HG03378 (cell line): ENCODE data around the gene PCDHGA1.
"Not testable (repeated sequence)": the region's sequence is repeated elsewhere in the genome, so short reads cannot be mapped to it uniquely, and the experiment has no call there.

ENCODE experiments used
- ATAC-seq: cut with Tn5 transposase; IDR thresholded peaks from one replicate; pipeline ENCODE4 v1.9.1; 2021; ENCODE audit warnings: mild to moderate bottlenecking, moderate library complexity; ENCODE audit not compliant: unreplicated experiment

PCDHGA1 gene

GRCh38 chr5:141375444-141376155, 45.3 kb downstream of the PCDHGA1 start:
- not testable (repeated sequence) for ATAC-seq

DNA sequence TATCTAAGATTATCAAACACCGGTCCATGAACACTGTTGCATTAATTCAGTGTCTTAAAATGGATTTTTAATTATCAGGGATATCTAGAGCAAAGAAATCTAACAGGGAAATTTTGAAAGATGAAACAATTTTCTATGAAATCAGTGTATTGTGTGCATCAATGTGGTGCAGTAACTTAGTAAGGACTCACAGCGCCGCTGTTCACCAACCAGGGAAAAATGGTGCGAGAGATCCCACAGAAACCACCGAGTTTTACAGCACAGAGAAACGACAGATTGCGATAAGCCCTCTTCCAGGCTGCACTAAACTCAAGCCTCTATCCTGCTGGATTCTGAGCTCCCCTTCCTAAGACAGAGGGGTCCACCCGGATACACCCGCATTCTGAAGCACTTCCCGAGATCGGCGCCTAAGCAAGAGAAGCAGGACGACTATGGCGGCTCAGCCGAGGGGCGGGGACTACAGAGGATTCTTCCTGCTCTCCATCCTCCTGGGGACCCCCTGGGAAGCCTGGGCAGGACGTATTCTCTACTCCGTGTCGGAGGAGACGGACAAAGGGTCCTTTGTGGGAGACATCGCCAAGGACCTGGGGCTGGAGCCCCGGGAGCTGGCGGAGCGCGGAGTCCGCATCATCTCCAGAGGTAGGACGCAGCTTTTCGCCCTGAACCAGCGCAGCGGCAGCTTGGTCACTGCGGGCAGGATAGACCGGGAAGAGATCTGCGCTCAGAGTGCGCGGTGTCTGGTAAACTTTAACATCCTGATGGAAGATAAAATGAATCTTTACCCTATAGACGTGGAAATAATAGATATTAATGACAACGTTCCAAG, 52.4 kb downstream of the PCDHGA1 start, which contains the start of gene PCDHGA7:
PCDHGA7 (plus strand) TSS at position 274 of the 826 bp plus-strand sequence; CDS start at position 432, 158 bp downstream.
- no peak for ATAC-seq

DNA sequence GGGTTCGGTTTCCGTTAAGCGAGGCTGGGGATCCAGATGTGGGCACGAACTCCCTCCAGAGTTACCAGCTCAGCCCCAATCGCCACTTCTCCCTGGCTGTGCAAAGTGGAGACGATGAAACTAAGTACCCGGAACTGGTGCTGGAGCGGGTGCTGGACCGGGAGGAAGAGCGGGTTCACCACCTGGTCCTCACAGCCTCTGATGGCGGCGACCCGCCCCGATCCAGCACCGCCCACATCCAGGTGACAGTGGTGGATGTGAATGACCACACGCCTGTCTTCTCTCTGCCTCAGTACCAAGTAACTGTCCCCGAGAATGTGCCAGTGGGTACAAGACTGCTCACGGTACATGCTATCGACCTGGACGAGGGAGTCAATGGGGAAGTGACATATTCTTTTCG, 53.0 kb downstream of the PCDHGA1 start:
- no peak for ATAC-seq

GRCh38 chr5:141384471-141385267, 54.4 kb downstream of the PCDHGA1 start:
- ATAC-seq, result no peak

DNA sequence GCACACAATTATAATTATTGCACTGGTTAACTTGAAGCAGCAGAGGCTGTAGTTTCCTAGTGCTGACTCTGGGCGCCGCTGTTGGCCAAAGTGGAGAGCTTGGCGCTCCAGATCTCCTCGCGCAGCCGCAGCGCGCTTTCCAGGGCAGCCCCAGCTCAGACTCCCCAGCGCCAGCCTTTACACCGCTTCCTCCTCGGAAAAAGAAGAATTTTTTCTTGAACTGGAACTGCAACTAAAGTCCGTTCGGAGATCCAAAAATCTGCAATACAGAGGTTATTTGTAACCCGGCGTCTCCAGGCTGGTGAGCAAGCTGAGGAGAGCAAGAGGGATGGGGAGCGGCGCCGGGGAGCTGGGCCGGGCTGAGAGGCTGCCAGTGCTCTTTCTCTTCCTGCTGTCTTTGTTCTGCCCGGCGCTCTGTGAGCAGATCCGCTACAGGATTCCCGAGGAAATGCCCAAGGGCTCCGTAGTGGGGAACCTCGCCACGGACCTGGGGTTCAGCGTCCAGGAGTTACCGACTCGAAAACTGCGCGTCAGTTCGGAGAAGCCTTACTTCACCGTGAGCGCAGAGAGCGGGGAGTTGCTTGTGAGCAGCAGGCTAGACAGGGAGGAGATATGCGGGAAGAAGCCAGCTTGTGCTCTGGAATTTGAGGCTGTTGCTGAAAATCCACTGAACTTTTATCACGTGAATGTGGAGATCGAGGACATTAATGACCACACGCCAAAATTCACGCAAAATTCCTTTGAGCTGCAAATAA, 57.4 kb downstream of the PCDHGA1 start, which contains the start of gene PCDHGB4:
PCDHGB4 (plus strand) TSS at position 142 of the 755 bp plus-strand sequence; CDS start at position 329, 187 bp downstream.
- ATAC-seq, result peak; percentile 54

- ATAC-seq, result no peak
These were observed 58.3 kb downstream of the PCDHGA1 start for GRCh38 chr5:141388661-141389060.

DNA sequence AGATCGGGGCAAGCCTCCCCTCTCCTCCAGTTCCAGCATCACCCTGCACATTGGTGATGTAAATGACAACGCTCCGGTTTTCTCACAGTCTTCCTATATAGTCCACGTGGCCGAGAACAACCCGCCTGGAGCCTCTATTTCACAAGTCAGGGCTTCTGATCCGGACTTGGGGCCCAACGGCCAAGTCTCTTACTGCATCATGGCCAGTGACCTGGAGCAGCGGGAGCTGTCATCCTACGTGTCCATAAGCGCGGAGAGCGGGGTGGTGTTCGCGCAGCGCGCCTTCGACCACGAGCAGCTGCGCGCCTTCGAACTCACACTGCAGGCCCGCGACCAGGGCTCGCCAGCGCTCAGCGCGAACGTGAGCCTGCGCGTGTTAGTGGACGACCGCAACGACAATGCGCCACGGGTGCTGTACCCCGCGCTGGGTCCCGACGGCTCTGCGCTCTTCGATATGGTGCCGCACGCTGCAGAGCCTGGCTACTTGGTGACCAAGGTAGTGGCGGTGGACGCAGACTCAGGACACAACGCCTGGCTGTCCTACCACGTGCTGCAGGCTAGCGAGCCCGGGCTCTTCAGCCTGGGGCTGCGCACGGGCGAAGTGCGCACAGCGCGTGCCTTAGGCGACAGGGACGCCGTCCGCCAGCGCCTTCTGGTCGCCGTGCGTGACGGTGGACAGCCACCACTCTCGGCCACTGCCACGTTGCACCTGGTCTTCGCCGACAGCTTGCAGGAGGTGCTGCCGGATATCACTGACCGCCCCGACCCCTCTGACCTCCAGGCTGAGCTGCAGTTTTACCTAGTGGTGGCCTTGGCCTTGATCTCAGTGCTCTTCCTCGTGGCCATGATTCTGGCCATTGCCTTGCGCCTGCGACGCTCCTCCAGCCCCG, 59.1 kb downstream of the PCDHGA1 start:
- no peak for ATAC-seq

- no peak for ATAC-seq
These were observed 62.3 kb downstream of the PCDHGA1 start, which contains the start of gene PCDHGA8 for GRCh38 chr5:141392429-141393198. PCDHGA8 (plus strand) TSS chr5:141392633; CDS start chr5:141392814, 181 bp downstream.

DNA sequence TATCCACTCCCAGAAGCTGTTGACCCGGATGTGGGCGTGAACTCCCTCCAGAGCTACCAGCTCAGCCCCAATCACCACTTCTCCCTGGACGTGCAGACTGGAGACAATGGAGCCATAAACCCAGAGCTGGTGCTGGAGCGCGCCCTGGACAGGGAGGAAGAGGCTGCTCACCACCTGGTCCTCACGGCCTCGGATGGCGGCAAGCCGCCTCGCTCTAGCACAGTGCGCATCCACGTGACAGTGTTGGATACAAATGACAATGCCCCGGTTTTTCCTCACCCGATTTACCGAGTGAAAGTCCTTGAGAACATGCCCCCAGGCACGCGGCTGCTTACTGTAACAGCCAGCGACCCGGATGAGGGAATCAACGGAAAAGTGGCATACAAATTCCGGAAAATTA, 63.0 kb downstream of the PCDHGA1 start:
- ATAC-seq, result no peak

DNA sequence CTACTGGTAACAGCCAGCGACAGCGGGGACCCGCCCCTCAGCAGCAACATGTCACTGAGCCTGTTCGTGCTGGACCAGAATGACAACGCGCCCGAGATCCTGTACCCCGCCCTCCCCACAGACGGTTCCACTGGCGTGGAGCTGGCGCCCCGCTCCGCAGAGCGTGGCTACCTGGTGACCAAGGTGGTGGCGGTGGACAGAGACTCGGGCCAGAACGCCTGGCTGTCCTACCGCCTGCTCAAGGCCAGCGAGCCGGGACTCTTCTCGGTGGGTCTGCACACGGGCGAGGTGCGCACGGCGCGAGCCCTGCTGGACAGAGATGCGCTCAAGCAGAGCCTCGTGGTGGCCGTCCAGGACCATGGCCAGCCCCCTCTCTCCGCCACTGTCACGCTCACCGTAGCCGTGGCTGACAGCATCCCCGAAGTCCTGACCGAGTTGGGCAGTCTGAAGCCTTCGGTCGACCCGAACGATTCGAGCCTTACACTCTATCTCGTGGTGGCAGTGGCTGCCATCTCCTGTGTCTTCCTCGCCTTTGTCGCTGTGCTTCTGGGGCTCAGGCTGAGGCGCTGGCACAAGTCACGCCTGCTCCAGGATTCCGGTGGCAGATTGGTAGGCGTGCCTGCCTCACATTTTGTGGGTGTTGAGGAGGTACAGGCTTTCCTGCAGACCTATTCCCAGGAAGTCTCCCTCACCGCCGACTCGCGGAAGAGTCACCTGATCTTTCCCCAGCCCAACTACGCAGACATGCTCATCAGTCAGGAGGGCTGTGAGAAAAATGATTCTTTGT, 64.3 kb downstream of the PCDHGA1 start:
- ATAC-seq, result not testable (repeated sequence)

DNA sequence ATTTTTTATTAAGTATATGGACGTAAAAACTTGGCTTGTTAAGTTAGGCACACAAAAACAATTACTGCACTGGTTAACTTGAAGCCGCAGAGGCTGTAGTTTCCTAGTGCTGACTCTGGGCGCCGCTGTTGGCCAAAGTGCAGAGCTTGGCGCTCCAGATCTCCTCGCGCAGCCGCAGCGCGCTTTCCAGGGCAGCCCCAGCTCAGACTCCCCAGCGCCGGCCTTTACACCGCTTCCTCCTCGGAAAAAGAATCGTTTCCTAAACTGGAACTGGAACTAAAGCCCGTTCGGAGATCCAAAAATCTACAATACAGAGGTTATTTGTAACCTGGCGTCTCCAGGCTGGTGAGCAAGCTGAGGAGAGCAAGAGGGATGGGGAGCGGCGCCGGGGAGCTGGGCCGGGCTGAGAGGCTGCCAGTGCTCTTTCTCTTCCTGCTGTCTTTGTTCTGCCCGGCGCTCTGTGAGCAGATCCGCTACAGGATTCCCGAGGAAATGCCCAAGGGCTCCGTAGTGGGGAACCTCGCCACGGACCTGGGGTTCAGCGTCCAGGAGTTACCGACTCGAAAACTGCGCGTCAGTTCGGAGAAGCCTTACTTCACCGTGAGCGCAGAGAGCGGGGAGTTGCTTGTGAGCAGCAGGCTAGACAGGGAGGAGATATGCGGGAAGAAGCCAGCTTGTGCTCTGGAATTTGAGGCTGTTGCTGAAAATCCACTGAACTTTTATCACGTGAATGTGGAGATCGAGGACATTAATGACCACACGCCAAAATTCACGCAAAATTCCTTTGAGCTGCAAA, 67.6 kb downstream of the PCDHGA1 start, which contains the start of gene PCDHGB5:
PCDHGB5 (plus strand) TSS at position 192 of the 796 bp plus-strand sequence; CDS start at position 373, 181 bp downstream.
- peak; percentile 93 for ATAC-seq

GRCh38 chr5:141398608-141399007, 68.3 kb downstream of the PCDHGA1 start:
- no peak for ATAC-seq

DNA sequence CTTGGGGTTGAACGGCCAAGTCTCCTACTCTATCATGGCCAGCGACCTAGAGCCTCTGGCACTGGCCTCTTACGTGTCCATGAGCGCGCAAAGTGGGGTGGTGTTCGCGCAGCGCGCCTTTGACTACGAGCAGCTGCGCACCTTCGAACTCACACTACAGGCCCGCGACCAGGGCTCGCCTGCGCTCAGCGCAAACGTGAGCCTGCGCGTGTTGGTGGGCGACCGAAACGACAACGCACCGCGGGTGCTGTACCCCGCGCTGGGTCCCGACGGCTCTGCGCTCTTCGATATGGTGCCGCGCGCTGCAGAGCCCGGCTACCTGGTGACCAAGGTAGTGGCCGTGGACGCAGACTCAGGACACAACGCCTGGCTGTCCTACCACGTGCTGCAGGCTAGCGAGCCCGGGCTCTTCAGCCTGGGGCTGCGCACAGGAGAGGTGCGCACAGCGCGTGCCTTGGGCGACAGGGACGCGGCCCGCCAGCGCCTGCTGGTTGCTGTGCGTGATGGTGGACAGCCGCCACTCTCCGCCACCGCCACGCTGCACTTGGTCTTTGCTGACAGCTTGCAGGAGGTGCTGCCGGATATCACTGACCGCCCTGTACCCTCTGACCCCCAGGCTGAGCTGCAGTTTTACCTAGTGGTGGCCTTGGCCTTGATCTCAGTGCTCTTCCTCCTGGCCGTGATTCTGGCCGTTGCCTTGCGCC, 69.4 kb downstream of the PCDHGA1 start:
- ATAC-seq, result no peak

DNA sequence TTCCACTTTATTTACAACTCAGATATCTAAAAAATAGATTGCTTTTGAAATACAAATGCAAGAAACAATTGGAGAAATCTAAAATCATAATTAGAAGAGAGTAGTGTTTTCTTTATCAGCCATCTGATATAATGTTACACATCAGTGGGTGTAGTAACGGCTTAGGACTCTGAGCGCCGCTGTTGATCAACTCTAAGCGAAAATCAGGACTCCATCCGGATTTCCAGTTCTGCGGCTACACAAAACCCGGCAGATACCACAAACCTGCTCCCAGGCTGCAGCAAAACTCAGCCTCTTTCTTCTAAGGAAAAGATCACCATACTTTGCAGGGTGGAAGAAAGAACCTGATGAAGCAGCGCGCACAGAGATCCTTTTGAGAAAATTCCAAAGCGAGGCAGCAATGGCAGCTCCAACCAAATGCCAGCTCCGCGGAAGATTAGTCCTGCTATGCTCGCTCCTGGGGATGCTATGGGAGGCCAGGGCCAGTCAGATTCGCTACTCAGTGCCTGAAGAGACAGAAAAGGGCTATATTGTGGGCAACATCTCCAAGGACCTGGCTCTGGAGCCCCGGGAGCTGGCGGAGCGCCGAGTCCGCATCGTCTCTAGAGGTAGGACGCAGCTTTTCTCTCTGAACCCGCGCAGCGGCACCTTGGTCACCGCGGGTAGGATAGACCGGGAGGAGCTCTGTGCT, 72.4 kb downstream of the PCDHGA1 start, which contains the start of gene PCDHGA9:
PCDHGA9 (plus strand) TSS at position 226 of the 691 bp plus-strand sequence; CDS start at position 401, 175 bp downstream.
- ATAC-seq, result no peak

DNA sequence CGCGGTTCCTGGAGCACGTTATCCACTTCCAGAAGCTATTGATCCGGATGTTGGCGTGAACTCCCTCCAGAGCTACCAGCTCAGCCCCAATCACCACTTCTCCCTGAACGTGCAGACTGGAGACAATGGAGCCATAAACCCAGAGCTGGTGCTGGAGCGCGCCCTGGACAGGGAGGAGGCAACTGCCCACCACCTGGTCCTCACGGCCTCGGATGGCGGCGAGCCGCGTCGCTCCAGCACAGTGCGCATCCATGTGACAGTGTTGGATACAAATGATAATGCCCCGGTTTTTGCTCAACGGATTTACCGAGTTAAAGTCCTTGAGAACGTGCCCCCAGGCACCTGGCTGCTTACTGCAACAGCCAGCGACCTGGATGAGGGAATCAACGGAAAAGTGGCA, 73.1 kb downstream of the PCDHGA1 start:
- no peak for ATAC-seq
